Body of pancreas (tissue), 4 donors: Measurements from ENCODE around the gene PDE6B. TPM values are rescaled to one million over a fixed set of nuclear protein-coding genes. Genes with fewer than 3 reads are reported as not detected.
"Not testable (repeated sequence)": the region's sequence is repeated elsewhere in the genome, so short reads cannot be mapped to it uniquely, and the experiment has no call there.

Experiments used
- ATAC-seq: fragments of 150-250 bp; one replicate; pipeline ENCODE4 v1.9.1; 2016
- DNase-seq, 4 donors: peaks; one replicate each; pipeline ENCODE4 v3.0.0-alpha.2; 2019
- H3K27ac ChIP-seq, 4 donors: fragments of 200-600 bp; sonication (generic); 1 replicate in 3 of 4; 2 replicates in 1 of 4; pipeline versions ENCODE4 v1.5.1 to v1.6.1; 2016 to 2019; ENCODE audit warnings: mild to moderate bottlenecking in 1 of 4, mixed read lengths in 1 of 4, moderate library complexity in 1 of 4
- H3K27me3 ChIP-seq, 2 donors: fragments of 200-600 bp; sonication (generic); one replicate each; pipeline ENCODE4 v1.6.0; 2016; ENCODE audit warnings: mild to moderate bottlenecking in 1 of 2
- H3K36me3 ChIP-seq, 2 donors: fragments of 200-600 bp; sonication (generic); replicated peaks in 1 of 2; 2 replicates each; pipeline ENCODE4 v1.5.1; 2016; ENCODE audit warnings: low read depth in 2 of 2; ENCODE audit not compliant: insufficient read depth in 1 of 2
- H3K4me1 ChIP-seq: fragments of 200-600 bp; sonication (generic); one replicate; pipeline ENCODE4 v1.6.0; 2016
- H3K4me3 ChIP-seq, 2 donors: fragments of 200-600 bp; sonication (generic); 1 replicate in 1 of 2; 2 replicates in 1 of 2; pipeline ENCODE4 v1.5.1; 2016 to 2019
- H3K9me3 ChIP-seq, 3 donors: fragments of 200-600 bp; sonication (generic); 1 replicate in 2 of 3; 2 replicates in 1 of 3; pipeline ENCODE4 v1.5.1; 2016
- POLR2A ChIP-seq, 3 donors: fragments of 450-650 bp; IDR thresholded peaks; one replicate each; pipeline ENCODE4 v1.6.1; 2016; ENCODE audit warnings: antibody characterized with exemption in 3 of 3, mild to moderate bottlenecking in 2 of 3
- WGBS, 2 donors: methylation state at CpG; one replicate each; pipeline ENCODE4 v1.1.5; 2017; 5-methylcytosine and 5-hydroxymethylcytosine counted together
- intact Hi-C: fragments of 100-400 bp; cut with DNase I; formaldehyde crosslinking; loops from one replicate; pipeline ENCODE4 v1.15.1; 2023
- total RNA-seq, 2 donors: library from RNA; depleted of rRNA; stranded (reverse); fragments of >200 nt; gene quantifications; one replicate each; pipeline ENCODE4 v1.1.0, GENCODE V29; 2016
- TF ChIP-seq, protein P1 (sequence below), 7 experiments: fragments of 450-650 bp in 4 of 7; fragments of 200-600 bp in 3 of 7; sonication (generic) in 3 of 7; IDR thresholded peaks; one replicate each; pipeline ENCODE4 v1.5.1; 2016 to 2019; ENCODE audit warnings: antibody characterized with exemption in 7 of 7

The PDE6B gene
- total RNA-seq, 2 donors from 2014 or later, result 0.26 TPM; not detected in 1

DNA sequence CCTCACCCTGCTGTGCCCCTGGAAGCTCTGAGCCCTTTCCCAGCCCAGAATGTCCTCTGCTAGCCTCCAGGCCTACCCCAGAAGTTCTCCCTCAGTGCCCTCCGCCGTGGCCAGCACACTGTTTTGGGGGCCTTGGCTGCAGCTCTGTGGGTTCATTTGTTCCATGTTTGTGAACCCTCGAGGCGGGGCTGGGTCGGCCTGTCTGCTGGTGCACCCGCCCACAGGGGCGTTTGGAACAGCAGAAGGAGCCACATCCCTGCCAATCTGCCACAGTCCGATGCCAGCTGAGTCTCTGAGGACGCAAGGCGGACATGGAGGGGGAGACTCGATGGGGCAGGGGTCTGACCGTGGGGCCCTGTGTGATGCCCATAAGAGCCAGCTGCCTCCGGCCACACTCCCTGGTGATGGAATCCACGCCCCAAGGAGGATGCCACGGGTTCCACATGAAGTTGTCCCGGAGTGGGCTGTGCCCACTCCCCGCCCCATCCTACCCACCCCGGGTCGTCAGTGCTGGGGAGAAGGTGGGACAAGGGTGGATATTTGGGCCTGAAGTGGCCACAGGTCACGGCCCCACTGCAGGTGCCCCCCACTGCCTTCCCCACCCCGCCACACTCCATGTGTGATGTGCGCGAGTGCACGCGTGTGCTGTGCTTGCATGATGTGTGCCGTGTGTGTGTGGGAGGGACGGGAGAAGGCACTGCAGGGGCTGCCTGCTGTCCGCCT is 41.6 kb downstream of the PDE6B start:
- ATAC-seq (no peak), DNase-seq (peak in 1 of 4 donors; percentile 9)
- Histone ChIP-seq H3K9me3 (no peaks in the 10 kb centered on the region), H3K27me3 (no peaks in the 10 kb centered on the region), H3K27ac (no peak overlapping the region), H3K4me3 (no peak overlapping the region), H3K4me1 (peaks cover 13% of the 10 kb centered on the region), H3K36me3 (no peaks in the 10 kb centered on the region)
- 70 to 74% methylated on average over 3 to 24 of the region's 28 CpGs for WGBS, 2 donors
- TF ChIP-seq, protein P1, sequence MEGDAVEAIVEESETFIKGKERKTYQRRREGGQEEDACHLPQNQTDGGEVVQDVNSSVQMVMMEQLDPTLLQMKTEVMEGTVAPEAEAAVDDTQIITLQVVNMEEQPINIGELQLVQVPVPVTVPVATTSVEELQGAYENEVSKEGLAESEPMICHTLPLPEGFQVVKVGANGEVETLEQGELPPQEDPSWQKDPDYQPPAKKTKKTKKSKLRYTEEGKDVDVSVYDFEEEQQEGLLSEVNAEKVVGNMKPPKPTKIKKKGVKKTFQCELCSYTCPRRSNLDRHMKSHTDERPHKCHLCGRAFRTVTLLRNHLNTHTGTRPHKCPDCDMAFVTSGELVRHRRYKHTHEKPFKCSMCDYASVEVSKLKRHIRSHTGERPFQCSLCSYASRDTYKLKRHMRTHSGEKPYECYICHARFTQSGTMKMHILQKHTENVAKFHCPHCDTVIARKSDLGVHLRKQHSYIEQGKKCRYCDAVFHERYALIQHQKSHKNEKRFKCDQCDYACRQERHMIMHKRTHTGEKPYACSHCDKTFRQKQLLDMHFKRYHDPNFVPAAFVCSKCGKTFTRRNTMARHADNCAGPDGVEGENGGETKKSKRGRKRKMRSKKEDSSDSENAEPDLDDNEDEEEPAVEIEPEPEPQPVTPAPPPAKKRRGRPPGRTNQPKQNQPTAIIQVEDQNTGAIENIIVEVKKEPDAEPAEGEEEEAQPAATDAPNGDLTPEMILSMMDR (IDR thresholded peaks at IDR 0.05), result no peak
- no peak for TF ChIP-seq POLR2A (IDR thresholded peaks at IDR 0.05)
- intact Hi-C loops, result no loop called here

DNA sequence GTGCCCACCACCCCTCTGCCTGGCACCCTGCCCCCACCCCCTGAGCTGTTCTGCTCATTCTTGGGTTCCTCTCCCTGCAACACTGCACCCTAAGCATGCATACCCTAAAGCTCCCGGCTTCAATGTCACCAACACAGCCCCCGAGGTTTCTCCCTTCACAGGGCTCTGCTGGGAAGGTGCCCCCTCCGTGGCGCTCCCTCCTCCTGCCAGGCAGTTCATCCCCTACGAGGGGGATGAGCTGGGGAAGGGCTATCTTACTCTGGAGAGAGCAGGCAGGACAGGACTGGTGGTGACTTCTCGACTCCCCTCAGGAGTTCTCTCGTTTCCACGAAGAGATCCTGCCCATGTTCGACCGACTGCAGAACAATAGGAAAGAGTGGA is 42.2 kb downstream of the PDE6B start:
- 48 to 62% methylated on average over 9 to 10 of the region's 10 CpGs for WGBS, 2 donors
- ATAC-seq (no peak), DNase-seq (peak in 1 of 4 donors; percentile 10)
- intact Hi-C loops, result no loop called here
- peaks cover 13% of the 10 kb centered on the region for H3K4me1 ChIP-seq
- no peaks in the 10 kb centered on the region for H3K27me3 ChIP-seq
- no peak overlapping the region for H3K4me3 ChIP-seq
- no peaks in the 10 kb centered on the region for H3K9me3 ChIP-seq
- no peak overlapping the region for H3K27ac ChIP-seq
- peaks cover 0 to 3% of the 10 kb centered on the region in 2 donors for H3K36me3 ChIP-seq
- TF ChIP-seq, protein P1 (IDR thresholded peaks at IDR 0.05), result no peak
- TF ChIP-seq POLR2A (IDR thresholded peaks at IDR 0.05), result no peak

DNA sequence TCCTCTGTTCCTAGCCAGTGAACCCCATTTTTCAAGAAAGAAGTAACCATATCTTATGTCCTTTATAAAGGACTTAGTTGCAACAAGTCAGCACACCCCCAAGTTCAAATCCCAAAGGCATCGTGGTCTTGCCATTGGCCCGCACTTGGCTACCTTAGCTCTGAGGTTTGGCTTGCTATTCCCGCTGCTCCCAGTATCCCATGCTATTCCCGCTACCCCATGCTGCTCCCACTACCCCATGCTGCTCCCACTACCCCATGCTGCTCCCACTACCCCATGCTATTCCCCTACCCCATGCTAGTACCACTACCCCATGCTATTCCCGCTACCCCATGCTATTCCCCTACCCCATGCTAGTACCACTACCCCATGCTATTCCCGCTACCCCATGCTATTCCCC is 42.8 kb downstream of the PDE6B start:
- intact Hi-C loops, DNase-seq, H3K9me3 ChIP-seq, H3K27me3 ChIP-seq, H3K36me3 ChIP-seq, H3K4me3 ChIP-seq, H3K27ac ChIP-seq, ATAC-seq: not testable (repeated sequence)
- H3K4me1 ChIP-seq, result peaks cover 15% of the 10 kb centered on the region
- WGBS, 2 donors, result 86 to 91% methylated on average over 6 of the region's 6 CpGs

DNA sequence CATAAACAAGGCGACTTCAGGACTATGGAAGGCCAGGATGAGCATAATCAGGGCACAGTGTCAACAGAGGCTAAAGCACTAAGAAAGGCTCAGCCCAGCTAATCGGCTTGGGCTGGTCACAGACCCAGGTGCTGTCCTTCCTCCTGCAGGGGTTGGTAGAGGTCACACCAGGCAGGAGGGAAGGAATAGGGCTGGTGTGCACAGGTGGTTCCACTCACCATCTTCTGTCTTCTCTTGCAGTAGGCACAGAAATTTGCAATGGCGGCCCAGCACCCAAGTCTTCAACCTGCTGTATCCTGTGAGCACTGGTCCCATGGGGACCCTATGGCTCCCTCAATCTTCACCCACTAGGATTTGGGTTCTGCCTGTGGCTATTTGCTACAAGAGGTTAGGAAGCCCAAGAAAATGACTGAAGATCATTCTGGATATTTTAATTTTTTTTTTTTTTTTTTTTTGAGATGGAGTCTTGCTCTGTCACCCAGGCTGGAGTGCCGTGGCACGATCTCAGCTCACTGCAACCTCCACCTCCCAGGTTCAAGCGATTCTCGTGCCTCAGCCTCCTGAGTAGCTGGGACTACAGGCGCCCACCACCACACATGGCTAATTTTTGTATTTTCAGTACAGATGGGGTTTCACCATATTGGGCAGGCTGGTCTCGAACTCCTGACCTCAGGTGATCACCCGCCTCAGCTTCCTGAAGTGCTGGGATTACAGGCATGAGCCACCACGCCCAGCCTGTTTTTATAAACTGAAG is 44.6 kb downstream of the PDE6B start:
- intact Hi-C loops, ATAC-seq, H3K36me3 ChIP-seq, H3K27ac ChIP-seq, H3K4me3 ChIP-seq, H3K27me3 ChIP-seq, DNase-seq, H3K9me3 ChIP-seq: not testable (repeated sequence)
- 90 to 91% methylated on average over 11 of the region's 11 CpGs for WGBS, 2 donors
- peaks cover 12% of the 10 kb centered on the region for H3K4me1 ChIP-seq

DNA sequence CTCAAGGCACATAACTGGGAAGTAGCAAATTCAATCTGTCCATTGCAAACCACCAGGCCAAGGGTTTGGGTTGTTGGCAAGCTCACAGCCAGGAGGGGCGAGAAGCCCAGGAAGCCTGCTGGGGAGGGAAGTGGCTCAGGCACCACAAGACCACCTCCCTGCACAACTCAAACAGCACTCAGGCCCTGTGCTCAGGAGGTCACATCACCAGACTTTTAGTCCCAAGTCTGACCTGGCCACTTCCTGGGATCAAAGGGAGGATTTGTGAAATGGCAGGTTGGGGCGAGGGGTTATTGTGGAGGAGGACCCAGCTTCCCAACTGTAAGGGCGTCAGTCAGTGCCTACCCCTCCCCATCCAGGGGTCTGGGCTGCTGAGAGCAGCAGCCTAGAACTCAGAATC is 46.4 kb downstream of the PDE6B start:
- TF ChIP-seq POLR2A (IDR thresholded peaks at IDR 0.05), result no peak
- TF ChIP-seq, protein P1 (IDR thresholded peaks at IDR 0.05), result no peak
- Histone ChIP-seq H3K27ac (no peak overlapping the region), H3K27me3 (no peaks in the 10 kb centered on the region), H3K36me3 (peaks cover 0 to 3% of the 10 kb centered on the region in 2 donors), H3K4me1 (peaks cover 25% of the 10 kb centered on the region), H3K9me3 (no peaks in the 10 kb centered on the region), H3K4me3 (no peak overlapping the region)
- intact Hi-C loops, result no loop called here
- no peak for ATAC-seq
- no peak for DNase-seq
- WGBS, 2 donors, result 100% methylated on average over 3 of the region's 3 CpGs; no CpG with 5 or more reads in 1 of the 2 donors
